Measurements from ENCODE around the gene WHRN. TPM values are rescaled to one million over a fixed set of nuclear protein-coding genes. Genes with fewer than 3 reads are reported as not detected.

The WHRN gene
- total RNA-seq, 1 experiment from 2014 or later = 24.3 TPM

- TF ChIP-seq ZNF263 (CRISPR knock-in tag; IDR thresholded peaks at IDR 0.05; ENCODE audit: low read depth) (no peak), SP1 (CRISPR knock-in tag; conservative IDR thresholded peaks at IDR 0.05) (0 out of 2 replicates have a peak, but pooled peaks have one; percentile 35), TEAD1 (CRISPR knock-in tag; IDR thresholded peaks at IDR 0.05) (no peak), E2F4 (CRISPR knock-in tag; IDR thresholded peaks at IDR 0.05; ENCODE audit: borderline replicate concordance, low read depth) (no peak), ZNF232 (CRISPR knock-in tag; IDR thresholded peaks at IDR 0.05) (no peak)
Measured at GRCh38 chr9:114405294-114406034, 99.8 kb downstream of the WHRN start (continued).

GRCh38 chr9:114404531-114404930, 100.7 kb downstream of the WHRN start:
- H3K4me3 Mint-ChIP-seq = no peak overlapping the region
- POLR2A ChIA-PET = interaction anchor here (0.6 kb wide), 1 partner anchor 198 kb away, joined by 4 read pairs; no protein-coding TSS in a partner anchor
- H3K4me1 Mint-ChIP-seq = peaks cover 16% of the 10 kb centered on the region
- no peak for ATAC-seq
- no peaks in the 10 kb centered on the region for H3K27me3 Mint-ChIP-seq (ENCODE audit: low read depth)
- no peak for DNase-seq (ENCODE audit: low spot score)
- H3K27ac Mint-ChIP-seq = no peak overlapping the region
- no peaks in the 10 kb centered on the region for H3K36me3 Mint-ChIP-seq
- no peaks in the 10 kb centered on the region for H3K9me3 Mint-ChIP-seq
- CTCF ChIA-PET = interaction anchor here (0.6 to 2.5 kb wide), 4 partner anchors 25 to 1736 kb away, joined by 3 to 22 read pairs (median 12); no protein-coding TSS in a partner anchor
- TF ChIP-seq JAZF1 (CRISPR knock-in tag; IDR thresholded peaks at IDR 0.05) = no peak
- TF ChIP-seq GTF2I (CRISPR knock-in tag; conservative IDR thresholded peaks at IDR 0.05) = no peak
- TF ChIP-seq USF2 (CRISPR knock-in tag; IDR thresholded peaks at IDR 0.05) = no peak
- no peak for TF ChIP-seq NR1H2 (CRISPR knock-in tag; IDR thresholded peaks at IDR 0.05)
- no peak for TF ChIP-seq PRDM15 (CRISPR knock-in tag; IDR thresholded peaks at IDR 0.05)
- TF ChIP-seq ATF1 (CRISPR knock-in tag; IDR thresholded peaks at IDR 0.05) = no peak
- TF ChIP-seq E2F5 (CRISPR knock-in tag; IDR thresholded peaks at IDR 0.05) = no peak
- no peak for TF ChIP-seq MLX (CRISPR knock-in tag; IDR thresholded peaks at IDR 0.05)
- no peak for TF ChIP-seq AFF4 (CRISPR knock-in tag; IDR thresholded peaks at IDR 0.05; ENCODE audit: borderline replicate concordance)
- TF ChIP-seq E2F4 (CRISPR knock-in tag; IDR thresholded peaks at IDR 0.05; ENCODE audit: borderline replicate concordance, low read depth) = no peak
- TF ChIP-seq ERG (CRISPR knock-in tag; IDR thresholded peaks at IDR 0.05) = no peak
- TF ChIP-seq CBFB (CRISPR knock-in tag; IDR thresholded peaks at IDR 0.05; ENCODE audit: low read depth) = no peak
